CD4-positive, alpha-beta T cell treated with Interleukin-4 for 1 hour (primary cell): ENCODE results near the gene RPS24.

Experiments used
- DNase-seq, 2 donors: peaks; one replicate each; pipeline ENCODE4 v3.0.0-alpha.2; 2020 to 2022

RPS24 gene

DNA sequence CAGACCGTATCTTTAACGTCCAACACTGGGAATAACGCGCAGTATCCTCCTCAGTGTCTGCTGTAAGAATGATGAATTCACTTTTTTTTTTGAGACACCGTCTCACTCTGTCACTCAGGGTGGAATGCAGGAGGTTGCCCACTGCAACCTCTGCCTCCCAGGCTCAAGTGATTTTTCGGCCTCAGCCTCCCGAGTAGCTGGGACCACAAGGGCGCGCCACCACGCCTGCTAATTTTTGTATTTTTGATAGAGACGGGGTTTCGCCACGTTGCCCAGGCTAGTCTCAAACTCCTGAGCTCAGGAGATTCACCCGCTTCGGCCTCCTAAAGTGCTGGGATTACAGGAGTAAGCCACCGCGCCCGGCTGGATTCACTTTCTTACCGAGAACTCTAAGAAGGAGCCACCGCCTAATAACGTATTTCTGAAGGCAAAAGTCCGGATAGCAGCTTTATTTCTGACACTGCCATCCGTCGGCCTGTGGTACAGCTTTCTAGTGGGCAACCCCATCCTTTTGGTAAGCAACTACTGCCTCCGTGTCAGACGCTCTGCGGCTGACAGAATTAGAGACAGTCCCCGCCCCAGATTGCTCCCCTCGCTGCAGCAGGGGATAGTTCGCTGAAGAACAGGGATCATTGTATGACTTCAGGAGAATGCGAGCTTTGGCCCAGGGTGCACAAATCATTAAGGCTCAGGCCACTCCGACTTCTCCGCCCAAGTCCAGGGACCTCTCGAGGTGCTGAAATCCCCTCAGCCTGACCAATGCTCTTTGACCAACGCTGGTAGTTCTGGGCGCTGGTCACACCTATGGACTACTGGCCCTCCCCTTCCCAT lies 5.0 kb upstream of the RPS24 start:
- peak in 1 of 2 donors; percentile 27 for DNase-seq

DNA sequence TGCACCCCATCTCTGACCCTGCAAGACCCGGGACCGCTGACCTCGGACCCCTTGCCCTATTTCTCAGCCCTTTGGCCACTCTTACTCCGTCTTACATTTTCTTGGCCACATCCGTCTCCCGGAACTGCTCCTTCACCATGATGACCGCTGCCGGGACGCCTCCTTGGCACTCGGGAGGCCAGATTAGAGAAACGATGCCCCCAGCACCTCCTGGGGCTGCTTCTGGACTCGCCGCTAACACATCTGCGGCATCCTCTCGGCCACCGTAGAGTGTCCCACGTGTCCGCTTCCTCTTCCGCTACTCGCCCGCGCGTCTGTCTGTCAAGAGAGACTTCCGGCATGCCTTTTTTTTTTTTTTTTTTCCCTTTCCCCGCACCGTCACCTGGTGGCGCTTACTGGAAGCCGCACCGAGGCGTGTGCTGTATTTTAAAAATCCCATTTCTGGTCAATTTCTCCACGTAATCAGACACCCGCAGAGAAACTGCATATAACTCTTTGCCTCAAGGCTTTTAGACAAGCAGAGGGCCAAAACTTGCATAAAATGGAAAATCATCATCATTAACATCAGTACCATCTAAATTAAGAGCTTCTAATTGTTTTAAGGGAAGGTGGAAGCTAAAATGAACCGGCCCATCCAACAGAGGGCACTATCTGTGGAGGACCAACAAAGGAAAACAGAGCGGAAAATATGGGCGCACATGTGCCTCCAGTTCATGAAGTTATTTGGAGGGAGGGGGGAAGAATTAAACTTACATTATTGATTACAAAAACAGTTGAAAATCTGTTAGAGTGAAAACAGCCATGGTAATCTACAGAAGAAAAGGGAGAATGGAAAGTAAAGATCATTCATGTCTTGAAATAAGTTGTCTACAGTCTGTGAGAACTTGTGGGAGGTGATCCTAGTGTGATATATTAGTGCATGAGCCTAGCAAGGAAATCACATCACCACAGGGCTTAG lies 4.1 kb upstream of the RPS24 start, which contains the start of gene POLR3A:
POLR3A (minus strand) TSS at position 247 of the 958 bp plus-strand sequence; CDS start at position 139, 108 bp downstream.
- DNase-seq: peak; percentile 94 to 96

DNA sequence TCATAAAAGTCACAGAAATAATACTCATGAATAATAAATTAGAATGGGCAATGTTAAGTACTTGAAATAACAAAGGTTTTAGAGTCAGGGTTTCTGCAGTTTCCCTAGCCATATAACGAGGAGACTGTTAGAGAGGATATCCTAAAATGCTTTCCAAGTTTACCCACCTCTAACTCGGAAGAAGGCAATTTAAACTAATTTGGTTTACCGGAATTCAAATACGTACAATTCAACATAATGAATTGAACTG lies 351 bp upstream of the RPS24 start:
- DNase-seq: no peak

DNA sequence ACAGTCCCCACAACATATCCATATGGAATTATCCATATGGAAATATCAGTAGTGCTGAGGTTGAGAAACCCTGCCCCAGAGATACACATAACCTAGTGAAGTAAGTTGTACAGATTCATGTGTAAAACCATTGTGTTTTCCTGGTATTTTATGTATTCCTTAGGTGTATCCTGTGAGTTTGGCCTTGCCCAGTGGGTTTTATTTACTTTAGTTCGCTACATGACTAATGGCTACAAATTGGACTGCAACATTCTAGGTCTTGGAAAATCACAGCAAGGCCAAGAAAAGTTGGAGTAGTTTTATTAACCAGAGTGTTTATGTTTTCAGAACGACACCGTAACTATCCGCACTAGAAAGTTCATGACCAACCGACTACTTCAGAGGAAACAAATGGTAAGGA lies 1.4 kb downstream of the RPS24 start:
- DNase-seq: no peak

DNA sequence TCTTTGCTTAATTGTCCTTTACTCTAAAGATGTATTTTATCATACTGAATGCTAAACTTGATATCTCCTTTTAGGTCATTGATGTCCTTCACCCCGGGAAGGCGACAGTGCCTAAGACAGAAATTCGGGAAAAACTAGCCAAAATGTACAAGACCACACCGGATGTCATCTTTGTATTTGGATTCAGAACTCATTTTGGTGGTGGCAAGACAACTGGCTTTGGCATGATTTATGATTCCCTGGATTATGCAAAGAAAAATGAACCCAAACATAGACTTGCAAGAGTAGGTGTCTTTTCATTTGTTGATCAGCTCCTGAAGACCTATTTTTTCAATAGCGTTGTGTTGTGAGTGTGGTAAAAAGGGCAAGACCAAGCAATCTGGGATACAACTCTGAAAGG lies 1.8 kb downstream of the RPS24 start:
- no peak for DNase-seq

DNA sequence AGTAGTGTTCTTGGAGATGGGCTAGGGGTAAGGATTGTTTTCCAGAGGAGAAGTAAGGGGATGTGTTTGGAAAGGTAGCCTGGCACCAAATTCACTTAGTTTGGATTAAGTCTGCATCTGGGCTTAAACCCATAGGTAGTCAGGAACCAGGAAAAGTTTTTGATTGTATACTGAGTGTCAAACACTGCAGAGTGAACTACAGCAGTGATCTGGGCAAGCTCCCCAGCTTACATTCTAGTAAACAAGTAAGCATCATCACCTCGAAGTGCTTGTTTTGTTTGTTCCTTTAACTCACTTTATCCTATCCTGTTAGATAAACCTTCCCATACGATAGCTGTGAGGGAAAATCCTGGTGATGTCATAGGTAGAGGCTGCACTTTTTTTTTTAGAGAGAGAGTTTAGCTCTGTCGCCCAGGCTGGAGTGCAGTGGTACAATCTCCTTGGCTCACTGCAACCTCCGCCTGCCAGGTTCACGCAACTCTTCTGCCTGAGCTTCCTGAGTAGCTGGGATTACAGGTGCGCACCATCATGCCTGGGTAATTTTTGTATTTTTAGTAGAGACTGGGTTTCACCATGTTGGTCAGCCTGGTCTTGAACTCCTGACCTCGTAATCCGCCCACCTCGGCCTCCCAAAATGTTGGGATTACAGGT lies 2.4 kb downstream of the RPS24 start:
- no peak for DNase-seq

DNA sequence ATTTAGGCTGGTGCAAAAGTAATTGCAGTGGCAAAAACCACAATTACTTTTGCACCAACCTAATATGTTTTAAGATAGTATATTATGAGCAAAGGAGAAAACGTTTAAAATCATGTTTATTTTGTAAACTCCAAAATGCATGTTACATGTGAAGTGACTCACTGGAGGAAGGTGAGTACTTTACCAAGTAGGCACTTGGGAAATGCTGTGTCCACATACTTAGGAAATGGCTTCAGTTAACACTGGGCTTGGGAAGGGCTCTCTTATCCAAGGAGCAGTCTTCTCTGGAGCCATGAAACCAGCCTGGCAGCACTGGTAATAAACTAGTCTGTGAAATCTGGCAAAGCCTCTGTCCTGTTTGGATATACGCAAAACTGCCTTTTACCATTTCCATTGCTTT lies 4.4 kb downstream of the RPS24 start:
- no peak for DNase-seq

DNA sequence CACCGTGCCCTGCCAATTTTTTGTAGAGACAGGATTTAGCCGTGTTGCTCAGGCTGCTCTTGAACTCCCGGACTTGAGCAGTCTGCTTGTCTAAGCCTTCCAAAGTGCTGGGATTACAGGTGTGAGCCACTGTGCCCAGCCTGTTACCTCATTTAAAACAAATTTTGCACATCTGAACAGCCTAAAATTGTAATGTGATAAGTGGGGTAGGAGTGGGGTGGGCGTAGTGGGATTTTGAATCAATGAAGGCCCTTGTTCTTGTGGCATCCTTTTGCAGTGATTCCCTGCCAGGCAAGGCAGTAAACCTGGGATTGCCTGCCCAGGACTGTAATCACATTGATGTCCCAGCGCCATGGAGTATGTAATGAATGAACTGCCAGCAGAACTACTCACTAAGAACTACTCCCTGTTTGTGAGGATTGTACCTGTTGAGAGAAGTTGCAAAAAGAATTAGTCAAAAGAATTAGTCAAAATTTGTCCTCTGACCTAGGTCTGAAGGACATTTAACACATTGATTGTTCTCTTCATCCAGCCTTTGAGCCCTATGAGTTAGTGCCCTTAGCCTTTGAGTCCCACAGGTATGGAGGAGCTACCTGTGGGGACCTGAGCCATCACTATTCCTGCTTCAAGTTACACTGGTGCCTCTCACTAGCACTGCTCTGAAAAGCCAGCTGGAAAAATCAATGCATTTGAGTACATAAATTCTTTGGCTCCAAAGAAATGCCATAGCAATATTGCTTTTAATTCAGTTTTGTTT lies 5.3 kb downstream of the RPS24 start:
- no peak for DNase-seq

DNA sequence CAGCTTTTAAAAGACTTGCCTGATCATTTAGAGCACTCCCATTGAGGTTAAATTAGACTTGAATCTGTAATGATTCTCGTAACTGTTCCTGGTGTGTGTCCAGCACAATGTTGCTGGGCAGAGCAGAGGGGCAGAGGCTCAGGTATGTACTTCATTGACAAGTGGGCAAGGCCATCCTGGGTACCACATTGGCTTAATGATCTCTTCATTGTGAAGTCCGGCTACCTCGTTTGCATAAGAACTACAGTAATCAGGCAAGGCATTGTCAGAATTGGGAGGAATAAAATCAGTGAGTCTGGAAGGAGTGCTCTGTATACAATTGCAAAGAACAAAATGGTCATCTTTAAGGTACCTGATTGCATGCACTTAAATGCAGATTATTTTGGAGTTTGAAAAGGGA lies 6.1 kb downstream of the RPS24 start:
- no peak for DNase-seq

DNA sequence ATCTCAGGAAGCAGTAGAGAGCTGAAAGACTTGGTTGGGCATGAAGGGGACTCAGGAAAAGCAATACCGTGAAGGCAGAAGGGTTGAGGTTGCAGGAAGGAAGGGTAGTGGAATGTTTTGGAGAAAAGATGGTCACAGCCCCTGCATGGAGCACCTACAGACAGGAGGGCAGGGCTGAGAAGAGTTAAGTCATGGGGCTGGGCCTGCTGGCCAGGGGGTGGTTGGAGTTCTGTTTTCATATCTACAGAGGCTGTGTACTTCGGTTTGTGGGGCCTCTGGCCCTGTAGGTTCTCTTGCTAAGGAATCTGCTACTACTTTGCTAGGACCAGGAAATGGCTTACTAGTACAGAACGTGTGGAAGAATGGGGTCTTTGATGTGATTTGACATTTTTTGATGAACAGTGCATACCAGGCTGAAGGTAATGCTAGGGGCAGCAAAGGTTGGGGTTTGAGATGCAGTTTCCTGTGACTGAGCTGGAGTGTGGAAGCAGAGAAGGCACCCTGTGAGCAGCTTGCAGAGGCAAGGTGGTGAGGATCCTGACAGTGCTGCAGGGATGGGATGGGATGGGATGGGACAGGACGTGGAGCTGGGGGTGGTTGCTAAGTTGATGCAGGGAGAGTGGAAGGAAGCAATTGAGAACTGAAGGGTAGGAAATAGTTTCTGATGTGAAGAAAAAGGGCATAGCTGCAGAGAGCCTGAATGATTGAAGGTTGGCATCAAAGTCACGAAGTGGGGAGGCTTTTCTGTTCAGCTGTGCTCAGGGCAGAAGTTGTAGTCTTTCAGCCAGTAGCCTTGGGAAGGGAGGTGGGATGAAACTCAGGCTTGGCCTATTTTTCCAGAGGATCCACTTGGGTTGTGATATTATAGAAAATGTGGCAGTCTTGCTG lies 7.8 kb downstream of the RPS24 start:
- no peak for DNase-seq

DNA sequence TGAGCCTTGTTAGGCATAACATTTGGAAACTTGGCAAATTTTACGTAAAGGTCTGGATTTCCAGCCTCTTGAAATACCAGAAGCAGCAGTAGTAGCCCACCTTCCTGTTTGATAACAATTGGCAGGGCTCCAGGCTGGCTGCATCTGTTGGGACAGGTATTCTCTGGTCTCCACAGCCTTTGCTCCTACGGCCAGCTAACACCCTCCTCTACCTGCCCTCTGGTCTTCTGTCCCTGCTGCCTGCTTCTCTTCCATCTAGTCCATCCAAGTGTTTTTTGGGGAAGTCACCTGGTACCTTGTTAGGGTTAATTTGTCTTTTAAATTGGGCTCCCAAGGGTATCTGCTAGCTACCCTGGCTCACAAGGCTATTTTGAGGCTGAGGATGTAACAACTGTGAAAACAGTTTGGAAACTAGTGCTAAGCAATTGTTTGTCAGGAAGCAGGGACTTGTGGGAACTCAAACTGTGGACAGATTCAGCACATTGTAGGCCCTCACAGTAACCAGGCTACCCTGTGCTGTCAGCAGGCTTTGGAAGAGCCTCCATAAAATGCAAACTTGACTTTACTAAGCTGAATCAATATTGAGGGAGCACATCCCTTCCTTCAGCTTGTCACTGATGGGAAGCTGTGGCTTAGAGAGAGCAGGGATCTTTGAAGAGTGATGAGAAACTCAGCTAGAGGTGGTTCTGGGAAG lies 8.5 kb downstream of the RPS24 start:
- no peak for DNase-seq

DNA sequence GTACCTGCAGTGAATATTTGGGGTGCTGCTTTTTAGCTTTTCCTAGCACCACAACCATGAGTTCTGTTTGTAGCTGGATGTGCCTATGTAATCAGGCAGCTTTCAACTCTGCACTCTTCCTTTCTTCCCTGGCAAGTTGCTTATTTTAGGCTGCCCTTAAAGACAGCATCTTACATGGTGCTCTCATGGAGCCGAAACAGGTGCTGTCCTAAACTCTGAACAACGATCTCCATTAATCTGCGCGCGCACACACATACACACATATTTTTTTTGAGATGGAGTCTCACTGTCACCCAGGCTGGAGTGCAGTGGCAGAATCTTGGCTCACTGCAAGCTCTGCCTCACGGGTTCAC lies 9.1 kb downstream of the RPS24 start:
- no peak for DNase-seq

DNA sequence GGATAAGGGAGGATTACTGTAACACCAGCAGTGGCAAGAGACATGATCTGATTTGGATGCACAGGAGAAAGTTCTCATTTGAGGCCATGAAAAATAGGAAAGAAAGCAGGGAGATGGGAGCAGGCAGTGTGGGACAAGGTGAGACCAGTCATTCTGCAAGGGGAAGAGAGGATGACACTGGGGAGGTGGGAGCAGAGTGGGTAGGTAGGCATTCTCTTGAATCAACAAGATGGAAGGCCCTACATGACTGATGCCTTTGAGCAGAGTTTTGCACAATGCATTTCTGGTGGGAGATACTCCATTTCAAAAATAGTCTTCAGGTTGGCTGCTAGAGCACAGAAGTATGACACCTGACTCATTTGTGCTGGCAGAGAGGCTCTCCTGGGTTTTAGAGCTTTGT lies 10.5 kb downstream of the RPS24 start:
- DNase-seq: no peak

DNA sequence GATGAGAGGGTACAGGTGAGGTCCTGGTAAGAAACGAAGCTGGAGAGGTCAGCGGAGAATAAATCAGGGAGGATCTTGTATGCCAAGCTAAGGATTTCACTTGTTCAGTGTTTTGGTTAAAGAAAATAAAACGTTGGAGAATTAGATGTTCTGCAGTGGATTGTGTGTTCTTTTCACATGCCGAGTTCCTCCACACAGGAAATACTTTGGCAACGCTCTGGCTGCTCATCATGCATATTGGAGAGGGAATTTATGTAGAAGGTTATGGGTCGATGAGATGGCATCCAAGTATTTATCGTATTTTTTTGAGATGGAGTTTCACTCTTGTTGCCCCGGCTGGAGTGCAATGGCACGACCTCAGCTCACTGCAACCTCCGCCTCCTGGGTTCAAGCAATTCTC lies 11.0 kb downstream of the RPS24 start:
- DNase-seq: no peak

DNA sequence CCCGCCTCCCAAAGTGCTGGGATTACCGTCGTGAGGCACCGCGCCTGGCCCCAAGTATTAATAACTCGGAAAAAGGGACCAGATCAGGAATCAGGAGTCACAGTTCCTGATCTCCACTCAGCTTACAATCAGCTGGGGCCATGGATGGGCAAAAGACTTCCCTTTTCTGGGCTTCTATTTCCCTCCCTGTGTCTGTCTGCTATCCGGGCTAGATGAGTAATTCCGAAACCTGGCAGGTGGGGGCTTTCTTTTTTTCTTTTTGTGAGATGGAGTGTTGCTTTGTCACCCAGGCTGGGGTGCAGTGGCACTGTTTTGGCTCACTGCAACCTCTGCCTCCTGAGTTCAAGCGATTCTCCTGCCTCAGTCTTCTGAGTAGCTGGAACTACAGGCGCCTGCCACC lies 11.6 kb downstream of the RPS24 start:
- DNase-seq: no peak

DNA sequence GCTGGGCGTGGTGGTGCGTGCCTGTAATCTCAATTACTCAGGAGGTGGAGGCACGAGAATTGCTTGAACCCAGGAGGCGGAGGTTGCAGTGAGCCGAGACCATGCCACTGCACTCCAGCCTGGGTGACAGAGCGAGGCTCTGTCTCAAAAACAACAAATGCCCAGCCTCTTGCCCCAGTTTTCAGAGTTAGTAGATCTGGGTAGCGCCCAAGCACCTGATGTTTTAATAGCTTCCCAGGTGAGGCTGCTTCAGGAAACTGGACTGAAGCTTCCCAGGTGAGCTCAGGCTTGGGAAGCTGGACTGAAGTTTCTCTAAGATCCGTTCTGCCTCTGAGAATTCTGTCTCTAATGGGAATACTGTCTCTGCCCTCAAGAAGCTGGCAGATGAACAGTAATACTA lies 12.2 kb downstream of the RPS24 start:
- DNase-seq: no peak

DNA sequence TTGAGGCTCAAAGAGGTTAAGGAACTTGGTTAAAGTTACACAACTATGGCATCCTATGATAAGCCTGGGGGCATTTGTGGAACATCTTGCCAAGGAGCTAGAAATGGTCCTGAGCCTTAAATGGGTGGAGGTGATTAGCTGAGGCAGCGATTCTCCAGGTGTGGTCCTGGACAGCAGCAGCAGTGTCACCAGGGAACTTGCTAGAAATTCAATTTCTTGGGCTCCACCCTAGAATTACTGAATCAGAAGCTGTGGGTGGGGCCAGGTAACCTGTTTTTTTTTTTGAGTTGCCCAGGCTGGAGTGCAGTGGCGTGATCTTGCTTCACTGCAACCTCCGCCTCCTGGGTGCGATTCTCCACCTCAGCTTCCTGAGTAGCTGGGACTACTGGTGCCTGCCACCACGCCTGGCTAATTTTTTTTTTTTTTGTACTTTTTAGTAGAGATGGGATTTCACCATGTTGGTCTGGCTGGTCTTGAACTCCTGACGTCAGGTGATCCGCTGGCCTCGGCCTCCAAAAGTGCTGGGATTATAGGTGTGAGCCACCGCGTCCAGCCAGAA lies 13.1 kb downstream of the RPS24 start:
- DNase-seq: no peak

DNA sequence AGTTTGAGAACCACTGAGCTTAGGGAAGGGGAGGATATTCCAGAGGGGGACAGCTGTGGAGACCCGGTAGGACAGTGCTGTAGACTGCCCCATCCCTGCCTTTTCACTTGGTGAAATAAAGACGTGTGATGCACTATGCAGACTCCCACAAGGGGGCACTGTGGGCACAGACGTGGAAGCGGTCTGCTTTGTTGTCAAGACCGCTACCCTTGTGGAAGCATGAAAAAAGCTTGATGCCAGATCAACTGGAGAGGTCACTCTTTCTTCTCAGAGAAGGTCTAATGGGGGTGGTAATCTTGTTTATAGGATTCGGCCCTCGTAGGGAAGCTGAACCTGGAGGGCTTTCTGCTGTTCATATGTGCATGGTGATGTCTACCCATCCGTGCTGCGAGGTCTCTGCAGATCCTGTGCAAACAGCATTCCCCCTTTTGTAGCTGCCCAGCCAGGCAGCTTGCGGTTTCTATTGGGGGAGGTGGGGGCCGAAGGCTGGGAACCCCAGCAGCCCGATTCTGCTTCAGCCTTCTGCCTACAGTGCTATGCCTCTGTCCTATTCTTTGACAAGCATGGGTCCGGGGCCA lies 13.7 kb downstream of the RPS24 start:
- peak; percentile 76 to 77 for DNase-seq

DNA sequence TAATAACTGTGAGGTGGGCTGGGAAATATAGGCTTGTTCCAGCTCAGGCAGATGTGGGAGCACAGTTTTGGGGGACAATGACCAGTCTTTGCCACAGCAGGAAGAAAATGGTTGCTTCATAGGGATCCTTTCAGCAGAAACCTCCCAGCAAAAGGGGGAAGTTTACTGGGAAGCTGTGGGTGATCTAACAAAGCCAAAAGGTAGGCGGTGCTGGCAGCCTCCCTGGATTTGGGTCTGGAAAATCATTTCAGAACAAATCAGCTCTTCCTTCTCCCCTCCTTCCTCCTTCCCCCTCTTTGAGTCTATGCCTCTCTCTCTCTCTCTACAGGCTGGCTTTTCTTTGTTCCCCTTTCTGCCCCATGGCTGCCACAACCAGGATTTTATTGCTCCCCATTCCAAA lies 16.2 kb downstream of the RPS24 start:
- no peak for DNase-seq

DNA sequence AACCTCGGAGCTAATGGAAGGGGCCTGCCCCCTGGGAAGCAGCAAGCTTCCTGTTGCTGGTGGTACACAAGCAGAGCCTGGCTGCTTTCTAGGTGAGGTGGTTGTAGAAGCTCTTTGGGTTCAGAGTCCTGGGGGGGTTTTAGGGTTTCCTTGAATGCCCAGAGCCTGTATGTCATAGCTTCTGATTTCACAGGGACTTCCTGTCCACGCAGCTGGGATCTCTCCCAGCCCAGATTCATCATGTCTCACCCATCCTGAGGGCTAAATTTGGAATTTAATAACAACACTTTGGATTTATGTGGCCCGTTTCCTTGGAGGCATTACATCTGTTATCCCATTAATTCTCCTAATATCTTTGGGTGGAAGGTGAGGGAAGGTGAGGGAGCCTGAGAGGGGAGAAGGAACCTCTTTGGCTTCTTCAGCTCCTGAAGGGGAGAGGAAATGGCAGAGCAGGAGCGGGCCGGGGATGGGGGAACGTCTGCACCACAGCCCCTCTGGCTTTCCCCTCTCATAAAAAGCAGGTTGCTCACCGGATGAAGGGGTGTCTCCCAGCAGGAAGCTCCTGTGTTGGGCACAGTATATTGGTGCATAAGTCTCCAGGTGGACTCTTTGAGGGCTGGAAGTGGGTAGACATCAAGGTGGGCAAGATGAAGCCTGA lies 19.7 kb downstream of the RPS24 start:
- DNase-seq: no peak
